NCI-H2227 (cell line): ENCODE measurements around the gene GHRHR.

ENCODE experiments used
- DNase-seq: peaks from one replicate; lab custom pipeline; 2025; ENCODE audit not compliant: unreplicated experiment; lab: John Stamatoyannopoulos, UW

GHRHR gene

DNA sequence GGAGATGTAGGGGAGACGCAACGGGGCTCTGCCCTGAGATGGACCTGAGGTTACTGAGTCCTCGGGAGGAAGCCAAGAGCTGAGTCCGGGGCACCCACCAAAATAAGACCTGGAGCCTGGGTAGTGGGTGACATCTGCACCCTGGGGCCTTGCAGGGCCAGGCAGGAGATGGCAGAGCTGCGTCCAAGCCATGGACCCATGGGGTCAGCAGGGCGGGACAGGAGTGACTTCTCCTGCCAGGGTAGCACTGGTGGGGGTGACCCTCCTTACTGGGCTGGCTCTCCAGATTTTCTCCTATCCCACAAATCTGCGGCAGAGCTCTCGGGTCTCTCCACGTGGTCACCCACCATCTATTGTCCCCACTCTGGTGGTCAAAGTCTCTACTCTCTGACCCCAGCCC is 2.1 kb downstream of the GHRHR start:
- no peak for DNase-seq

DNA sequence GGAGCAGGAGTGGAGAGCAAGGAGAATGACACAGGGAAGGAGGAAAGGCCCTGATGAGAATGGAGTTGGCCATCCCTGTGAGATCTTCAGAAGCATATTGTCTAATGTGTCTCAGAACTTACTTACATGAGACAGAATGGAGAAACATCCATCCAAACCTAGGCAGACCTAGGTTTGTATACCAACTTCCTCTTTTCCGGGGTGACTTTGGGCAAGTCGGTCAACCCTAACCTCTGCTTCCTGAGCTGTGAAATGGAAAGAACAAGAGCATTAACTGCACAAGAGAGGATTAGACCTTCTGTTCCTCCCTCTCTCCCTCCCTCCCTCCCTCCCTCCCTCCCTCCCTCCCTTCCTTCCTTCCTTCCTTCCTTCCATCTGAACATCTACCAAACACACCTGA is 4.5 kb downstream of the GHRHR start:
- no peak for DNase-seq

DNA sequence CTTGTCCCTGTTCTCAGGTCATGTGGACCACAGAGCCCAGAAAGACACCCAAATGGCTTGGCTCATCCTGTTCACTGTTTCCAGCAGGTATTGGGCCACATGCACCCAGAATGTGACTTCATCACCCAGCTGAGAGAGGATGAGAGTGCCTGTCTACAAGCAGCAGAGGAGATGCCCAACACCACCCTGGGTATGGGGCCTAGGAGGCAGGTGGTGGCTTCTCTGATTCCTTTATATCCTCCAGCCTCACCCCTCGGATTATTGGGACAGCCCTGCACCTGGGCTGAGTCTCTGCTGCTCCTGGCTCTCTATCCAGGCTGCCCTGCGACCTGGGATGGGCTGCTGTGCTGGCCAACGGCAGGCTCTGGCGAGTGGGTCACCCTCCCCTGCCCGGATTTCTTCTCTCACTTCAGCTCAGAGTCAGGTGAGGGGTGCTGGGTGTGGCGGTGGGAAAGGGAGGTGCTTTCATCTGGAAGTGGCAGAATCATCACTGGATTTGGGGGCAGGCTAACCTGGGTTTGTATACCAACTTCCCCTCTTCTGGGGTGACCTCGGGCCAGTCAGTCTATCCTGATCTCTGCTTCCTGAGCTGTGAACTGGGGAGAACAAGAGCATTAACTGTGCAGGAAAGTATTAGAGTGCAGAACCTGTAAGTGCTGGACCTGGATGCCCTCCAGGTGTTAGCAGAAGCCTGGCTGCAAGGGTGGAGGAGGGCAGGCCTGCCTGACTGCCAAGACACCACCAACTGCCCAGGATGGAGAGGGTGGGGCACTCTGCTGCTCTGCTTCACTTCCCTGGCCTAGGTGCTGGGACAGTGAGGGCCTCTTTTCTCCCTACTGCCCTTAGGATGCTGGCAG is 5.2 kb downstream of the GHRHR start:
- no peak for DNase-seq

DNA sequence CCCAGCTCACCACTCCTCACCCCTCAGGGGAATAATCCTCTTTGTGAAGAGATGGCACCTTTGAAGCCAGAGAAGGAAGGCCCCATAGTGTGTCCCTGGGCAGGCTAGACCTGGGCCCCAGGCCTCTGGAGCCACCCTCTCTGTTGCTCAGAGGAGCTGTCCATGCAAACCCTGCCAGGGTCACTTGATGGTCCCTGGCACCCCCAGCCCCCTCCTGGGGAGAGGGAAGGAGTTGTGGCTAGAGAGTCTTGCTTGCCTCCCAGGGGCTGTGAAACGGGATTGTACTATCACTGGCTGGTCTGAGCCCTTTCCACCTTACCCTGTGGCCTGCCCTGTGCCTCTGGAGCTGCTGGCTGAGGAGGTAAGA is 5.8 kb downstream of the GHRHR start:
- no peak for DNase-seq

DNA sequence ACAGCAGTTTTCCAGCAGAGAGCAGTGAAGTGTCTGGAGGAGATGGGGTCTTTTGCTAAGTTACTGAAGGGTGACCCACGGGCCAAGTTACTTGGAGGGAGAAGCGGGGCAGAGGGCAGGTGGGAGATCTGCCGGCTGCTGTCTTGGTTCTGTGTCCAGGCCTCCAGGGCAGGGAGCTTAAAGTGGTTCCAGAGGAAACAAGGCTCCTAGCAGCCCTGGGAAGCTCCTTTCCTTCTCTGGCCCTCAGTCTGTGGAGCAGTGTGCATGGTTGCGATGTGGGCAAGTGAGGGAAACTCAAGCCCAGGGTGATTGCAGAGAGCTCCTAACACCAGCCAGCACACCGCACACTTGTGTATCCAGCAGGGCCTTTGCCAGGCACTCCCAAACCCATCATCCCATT is 6.3 kb downstream of the GHRHR start:
- DNase-seq = no peak

DNA sequence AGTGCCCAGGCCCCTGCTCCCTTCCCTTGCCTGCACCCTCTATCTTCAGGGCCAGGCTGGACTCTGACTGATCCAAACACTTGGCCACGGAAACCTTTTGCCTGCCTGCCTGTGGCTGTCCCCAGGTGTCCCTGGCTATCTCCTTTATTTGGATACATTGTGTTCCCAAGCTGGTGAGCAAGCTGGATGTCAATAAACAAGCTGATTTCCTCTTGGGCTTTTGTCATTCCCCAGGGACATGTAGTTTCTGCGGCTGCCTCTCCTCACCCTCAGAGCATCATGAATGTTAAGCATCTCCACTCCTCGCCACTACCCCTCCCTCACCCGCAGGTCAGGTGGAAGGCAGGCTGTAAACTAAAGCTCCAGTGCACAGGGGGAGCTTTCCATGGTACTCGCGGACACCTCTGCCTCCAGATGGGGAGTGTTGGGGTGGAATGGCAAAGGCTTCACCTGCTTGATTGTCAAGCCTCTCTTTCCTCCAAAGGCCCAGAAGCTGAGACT is 6.9 kb downstream of the GHRHR start:
- DNase-seq = no peak

DNA sequence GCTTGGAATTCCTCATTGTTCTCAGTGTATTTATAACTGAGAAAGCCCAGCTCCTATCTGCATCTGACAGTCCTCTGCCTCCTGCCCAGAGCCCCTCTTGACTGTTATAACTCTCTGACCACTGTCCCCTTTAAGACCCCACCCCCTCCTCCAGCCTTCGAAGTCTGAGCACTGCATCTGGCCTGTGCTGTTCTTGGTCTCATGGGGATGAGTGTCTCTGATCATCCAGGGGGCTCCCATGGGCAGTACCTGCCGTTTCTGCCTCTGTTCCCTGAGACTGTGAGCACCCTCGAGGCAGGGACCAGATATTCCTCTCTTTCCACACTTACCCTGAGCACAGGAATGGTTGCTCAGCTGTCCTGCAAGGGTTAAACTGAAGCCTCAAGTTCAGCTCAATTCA is 7.7 kb downstream of the GHRHR start:
- no peak for DNase-seq

DNA sequence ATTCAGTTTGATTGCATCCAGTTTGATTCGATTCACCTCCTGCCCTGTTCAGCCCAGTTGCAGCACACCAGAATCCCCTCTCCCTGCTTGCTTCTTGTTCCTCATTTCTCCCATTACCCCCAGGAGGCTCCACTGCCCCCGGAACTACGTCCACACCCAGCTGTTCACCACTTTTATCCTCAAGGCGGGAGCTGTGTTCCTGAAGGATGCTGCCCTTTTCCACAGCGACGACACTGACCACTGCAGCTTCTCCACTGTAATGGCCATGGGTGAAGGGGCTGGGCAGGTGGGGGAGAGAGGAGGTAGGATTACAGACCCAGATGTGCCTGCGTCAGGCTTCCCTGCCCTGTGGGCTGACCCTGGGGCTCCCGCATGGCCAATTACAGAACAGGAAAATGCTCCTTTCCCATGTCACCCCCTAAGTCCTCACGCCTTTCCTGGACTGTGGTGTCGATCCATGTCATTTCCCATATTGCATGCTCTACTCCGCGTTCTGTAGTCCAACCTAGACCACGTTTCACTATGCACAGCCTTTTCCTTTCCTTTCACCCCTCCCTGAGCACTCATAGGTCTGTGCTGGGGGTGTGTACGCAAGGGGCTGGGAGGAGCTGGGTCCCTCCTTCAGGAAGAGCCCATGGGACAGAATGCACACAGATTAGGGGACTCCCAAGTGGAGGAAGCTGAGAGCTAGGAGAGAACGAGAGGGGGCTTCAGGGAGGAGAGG is 8.2 kb downstream of the GHRHR start:
- no peak for DNase-seq

DNA sequence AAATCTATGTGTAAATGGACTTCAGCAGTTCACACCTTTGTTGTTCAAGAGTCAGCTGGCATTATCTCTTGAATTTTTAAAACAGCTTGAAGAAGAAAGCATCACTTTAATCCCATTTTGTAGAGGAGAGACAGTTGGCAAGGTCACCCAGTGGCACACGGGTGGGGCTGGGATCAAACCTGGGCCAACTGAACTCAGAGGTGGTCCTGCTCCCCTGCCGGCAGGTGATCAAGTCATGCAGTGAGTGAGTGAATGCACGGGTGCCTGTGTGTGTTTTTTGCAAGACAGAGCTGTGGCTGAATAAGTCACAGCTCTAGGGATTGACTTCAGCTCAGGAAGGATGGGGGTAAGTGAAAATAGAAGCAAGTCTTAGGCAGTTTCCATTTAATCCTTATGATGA is 9.5 kb downstream of the GHRHR start:
- no peak for DNase-seq

DNA sequence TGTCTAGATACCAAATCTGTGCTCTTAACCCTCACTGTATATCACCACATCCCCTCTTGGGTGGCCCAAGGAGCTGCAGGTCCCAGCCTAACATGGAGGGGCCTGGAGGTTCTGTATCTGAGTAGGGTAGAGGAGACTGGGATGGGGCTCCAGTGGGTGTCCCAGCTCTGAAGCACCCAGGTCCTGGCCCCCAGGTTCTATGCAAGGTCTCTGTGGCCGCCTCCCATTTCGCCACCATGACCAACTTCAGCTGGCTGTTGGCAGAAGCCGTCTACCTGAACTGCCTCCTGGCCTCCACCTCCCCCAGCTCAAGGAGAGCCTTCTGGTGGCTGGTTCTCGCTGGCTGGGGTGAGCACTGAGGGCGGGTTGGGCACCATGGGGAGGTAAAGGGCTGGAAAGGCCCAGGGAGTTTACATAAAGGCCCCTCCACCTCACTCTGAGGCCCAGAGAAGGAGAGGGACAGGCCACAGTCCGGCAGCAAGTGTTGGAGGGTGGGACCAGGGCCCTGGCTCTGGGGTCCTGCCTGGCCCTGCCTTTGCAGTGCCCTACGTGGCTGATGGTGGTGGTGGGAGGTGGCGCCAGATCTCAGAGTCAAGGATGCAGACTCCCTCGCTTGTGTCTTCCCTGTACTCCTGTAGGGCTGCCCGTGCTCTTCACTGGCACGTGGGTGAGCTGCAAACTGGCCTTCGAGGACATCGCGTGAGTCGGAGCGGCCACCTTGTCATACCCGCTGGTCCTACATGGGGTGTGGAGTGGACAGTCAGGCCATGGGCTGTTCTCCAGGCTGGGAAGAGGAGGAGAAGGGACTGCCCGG is 10.2 kb downstream of the GHRHR start:
- DNase-seq = no peak

DNA sequence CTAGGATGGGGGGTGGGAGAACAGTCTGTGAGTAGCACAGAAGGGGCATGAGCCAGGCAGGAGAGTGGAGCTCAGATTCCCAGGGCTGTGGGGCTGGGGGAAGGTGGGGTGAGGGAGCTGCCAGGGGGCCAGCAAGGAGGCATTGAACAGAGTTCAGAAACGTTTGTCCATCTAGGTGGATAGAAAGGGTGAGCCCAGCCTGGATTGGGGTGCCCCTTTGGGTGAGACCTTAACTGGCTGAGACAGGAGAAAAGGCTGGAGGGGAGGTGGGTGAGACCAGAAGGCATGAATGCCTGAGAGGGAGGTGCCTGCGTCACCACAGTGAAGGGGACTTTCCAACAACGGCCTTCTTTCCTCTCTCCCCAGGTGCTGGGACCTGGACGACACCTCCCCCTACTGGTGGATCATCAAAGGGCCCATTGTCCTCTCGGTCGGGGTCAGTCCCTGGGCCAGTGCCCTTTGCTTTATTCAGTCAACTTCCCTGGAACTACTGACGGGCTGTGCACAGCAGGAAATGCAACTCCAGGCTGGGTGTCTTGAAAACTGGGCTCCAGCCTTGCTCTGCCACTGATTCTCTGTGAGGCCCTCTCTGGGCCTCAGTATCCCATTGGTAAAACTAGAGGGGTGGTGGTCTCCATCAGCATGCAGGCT is 11.0 kb downstream of the GHRHR start:
- no peak for DNase-seq

DNA sequence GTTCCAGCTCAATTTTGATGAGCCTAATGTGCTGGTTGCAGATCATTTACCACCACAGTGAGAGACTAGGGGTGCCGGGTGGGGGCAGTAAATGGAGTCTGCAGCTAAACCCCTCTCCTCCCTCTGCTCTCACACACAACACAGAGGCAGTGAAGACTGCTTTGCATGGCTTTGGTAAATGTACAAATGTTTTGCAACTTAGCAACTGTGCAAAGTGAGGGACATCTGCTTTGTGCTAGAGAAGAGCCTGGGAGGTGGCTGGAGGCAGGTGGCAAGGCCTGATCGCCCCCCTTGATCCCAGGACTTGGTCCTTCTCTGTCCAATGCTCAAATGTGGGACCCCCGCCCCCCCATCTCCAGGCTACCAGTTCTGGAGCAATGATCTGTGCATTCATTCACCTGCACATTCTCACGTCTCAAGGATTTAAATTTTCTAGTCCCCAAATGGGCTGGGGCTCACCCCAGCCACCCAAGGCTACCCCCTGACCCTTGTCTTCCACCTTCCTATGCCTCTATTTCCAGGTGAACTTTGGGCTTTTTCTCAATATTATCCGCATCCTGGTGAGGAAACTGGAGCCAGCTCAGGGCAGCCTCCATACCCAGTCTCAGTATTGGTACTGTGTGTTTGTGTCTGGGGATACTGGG is 11.6 kb downstream of the GHRHR start:
- no peak for DNase-seq

DNA sequence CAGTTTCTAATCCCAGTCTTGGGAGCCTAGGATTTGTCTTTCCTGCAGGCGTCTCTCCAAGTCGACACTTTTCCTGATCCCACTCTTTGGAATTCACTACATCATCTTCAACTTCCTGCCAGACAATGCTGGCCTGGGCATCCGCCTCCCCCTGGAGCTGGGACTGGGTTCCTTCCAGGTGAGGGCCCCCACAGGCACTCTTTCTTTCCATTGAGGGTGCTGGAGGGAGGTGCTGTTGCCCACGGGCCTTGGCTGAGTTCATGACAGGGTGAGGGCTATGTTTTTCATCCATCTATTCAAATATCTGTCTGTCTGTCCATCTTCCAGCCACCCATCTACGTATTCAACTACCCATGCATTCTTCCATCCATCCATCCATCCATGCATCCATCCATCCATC is 12.6 kb downstream of the GHRHR start:
- DNase-seq = no peak

DNA sequence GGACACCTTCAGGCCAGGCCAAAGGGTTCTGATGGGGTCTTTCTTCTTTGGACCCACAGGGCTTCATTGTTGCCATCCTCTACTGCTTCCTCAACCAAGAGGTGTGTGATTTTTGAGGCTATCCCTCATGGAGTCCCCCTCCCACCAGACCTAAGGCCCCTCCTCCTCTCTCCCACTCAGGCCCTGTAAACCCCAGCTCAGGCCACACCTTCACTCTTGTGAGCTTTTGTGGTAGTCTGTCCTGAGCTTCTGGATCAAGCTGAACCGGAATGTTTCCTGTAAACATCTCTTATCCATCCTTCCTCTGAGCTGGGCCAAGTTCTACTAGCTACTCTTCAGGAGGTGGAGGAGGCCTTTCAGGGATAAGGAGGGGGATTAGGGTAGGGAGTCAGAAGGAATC is 13.5 kb downstream of the GHRHR start:
- no peak for DNase-seq

DNA sequence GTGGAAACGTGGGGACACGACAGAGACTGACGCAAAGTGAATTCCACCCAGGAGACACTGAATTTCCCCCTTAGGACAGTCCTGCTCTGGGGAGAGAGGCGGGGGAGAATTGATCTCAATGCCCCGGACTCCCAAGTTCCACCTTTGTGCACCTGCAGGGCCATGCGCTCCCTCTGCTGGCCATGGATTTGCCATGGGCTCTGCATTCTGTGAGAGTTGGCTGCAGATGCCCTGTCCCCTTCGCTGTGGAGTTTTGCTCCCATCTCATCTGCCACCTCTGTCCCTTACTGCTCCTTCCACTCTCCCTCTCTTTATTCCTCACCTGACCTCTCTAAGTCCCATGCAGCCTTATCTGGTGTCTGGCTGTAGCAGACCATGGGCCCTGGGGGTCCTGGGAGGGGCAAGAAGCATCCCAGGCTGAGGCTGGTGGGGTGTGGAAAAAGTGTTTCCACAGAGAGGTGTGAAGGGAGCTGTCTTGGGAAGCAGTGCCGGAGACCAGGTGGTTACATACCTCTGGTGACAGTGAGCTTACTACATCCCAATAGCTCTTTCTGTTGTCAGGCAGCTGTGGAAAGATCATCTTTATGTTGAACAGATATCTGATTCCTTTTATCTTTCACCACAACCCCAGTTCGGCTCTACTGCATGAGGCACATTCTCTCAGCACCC is 14.3 kb downstream of the GHRHR start:
- DNase-seq = peak; percentile 16

DNA sequence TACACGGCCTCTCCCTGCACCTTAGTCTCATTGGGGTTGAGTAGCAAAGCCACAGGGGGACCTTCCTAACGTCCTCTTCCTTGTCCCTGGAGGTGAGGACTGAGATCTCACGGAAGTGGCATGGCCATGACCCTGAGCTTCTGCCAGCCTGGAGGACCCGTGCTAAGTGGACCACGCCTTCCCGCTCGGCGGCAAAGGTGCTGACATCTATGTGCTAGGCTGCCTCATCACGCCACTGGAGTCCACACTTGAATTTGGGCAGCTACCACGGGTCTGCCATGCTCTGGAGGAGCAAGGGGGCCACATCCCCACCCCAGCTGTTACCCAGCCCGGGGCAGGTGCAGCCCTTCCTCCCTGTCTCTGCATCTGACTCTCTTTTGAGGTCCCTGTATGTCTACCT is 15.3 kb downstream of the GHRHR start:
- no peak for DNase-seq

DNA sequence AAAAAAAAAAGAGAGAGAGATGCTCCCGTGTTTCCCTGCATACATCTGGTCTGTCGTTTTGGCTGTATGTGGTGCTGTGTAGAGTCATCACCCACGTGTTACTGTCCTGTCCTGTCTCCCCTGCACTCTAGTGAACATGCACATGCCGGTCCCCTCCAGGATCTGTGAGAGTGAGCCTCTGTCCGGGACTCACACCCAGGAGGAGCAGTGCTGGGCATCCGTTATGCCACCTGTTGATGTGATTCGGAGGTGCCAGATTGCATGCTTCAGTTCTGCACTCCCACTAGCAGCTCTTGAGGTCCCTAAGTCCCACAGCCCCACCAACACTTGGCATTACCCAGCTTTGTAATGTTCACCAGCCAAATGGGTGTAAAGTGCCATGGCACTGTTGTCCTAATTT is 16.4 kb downstream of the GHRHR start:
- no peak for DNase-seq

DNA sequence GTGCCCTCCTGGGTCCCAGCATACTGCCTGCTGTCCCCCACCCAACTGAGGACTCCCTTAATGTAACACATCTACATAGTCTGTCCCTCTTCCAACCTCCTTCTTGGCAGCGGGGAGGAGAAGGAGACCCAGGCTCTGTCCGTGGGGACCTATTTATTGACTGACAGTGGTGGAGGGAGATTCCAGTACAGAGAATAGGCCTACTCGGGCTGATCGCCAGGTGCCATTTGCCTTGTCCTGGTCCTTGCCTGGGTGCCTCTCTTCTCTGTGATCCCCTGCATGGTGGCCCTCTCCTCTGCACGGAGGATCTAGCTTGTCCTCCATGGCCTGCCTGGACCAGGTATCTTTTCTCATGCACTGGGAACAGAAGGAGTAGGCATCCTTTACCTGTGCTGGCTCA is 17.0 kb downstream of the GHRHR start:
- DNase-seq = no peak

DNA sequence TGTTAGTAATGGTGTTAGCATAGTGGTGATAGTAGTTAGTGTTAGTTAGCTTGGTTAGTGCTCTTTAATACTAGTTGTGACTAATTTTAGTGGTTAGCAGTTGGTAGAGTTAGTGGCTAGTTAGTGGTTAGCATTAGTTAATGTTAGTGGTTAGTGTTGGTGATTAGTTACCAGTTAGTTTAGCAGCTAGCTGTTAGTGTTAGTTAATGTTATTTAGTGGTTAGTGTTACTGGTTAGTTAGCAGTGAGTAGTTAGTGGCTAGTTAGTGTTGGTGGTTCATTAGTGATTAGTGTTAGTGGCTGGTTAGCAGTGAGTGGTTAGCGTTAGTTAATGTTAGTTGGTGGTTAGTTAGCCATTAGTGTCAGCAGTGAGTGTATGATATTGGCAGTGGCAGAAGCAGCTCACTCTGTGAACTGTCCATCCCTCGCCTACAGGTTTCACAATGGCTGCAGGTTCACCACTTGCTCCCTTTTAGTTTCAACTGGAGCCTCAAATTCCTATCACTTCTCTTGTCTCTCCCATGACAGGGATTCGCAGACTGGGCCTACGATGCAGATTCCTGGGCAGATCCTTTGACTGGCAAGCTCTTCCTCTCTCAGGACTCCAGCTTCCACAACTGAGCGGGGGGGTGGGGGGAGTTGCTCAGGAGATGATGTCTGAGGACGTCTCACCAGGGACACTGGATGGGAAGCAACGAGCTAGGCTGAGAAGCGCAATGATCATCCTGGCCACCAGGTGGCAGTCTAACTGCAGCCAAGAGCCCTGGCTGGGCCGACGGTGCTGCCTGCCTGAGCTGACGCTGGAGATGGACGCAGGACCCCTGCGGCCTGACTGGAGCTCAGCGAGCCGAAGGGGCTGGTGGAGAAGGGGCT is 19.5 kb downstream of the GHRHR start:
- DNase-seq = peak; percentile 93
